Spinal cord (tissue), 10 donors: Measurements from ENCODE around the gene CDC42BPB. TPM values are rescaled to one million over a fixed set of nuclear protein-coding genes. Genes with fewer than 3 reads are reported as not detected.

ENCODE experiments used
- DNase-seq, 6 donors: peaks; one replicate each; pipeline versions ENCODE4 v3.0.0 to v3.0.0-alpha.2; 2013 to 2015; ENCODE audit warnings: low spot score in 6 of 6, low read depth in 4 of 6
- H3K27ac ChIP-seq: one replicate; pipeline ENCODE4 v1.5.1; 2013; ENCODE audit warnings: low read depth, low read length, control low read depth
- H3K27me3 ChIP-seq: one replicate; pipeline ENCODE4 v1.6.1; 2013; ENCODE audit warnings: low read length; ENCODE audit not compliant: control insufficient read depth, insufficient read depth
- H3K36me3 ChIP-seq: one replicate; pipeline ENCODE4 v1.6.1; 2013; ENCODE audit warnings: low read length; ENCODE audit not compliant: control insufficient read depth, insufficient read depth
- H3K4me1 ChIP-seq: one replicate; pipeline ENCODE4 v1.6.1; 2013; ENCODE audit warnings: low read length; ENCODE audit not compliant: control insufficient read depth, insufficient read depth
- H3K4me3 ChIP-seq: one replicate; pipeline ENCODE4 v1.5.1; 2013; ENCODE audit warnings: low read depth, low read length, control low read depth
- H3K9me3 ChIP-seq: one replicate; pipeline ENCODE4 v1.6.1; 2013; ENCODE audit warnings: low read length; ENCODE audit not compliant: control insufficient read depth, insufficient read depth
- WGBS: methylation state at CpG from one replicate; pipeline ENCODE4 v1.1.5; 2013; ENCODE audit warnings: missing lambda C conversion rate; ENCODE audit not compliant: insufficient coverage; 5-methylcytosine and 5-hydroxymethylcytosine counted together
- polyA plus RNA-seq, 2 donors: library from polyadenylated mRNA; unstranded; fragments of 120-200 nt; gene quantifications; one replicate each; pipeline ENCODE4 v1.2.1, GENCODE V29; 2013; ENCODE audit not compliant: insufficient read length in 2 of 2
- total RNA-seq, 2 donors: library from RNA; depleted of rRNA in 1 of 2; stranded (reverse); fragments of 120-200 nt in 1 of 2; fragments of >200 nt in 1 of 2; gene quantifications; one replicate each; pipeline versions ENCODE4 v1.2.3 to v1.2.4, GENCODE V29; 2013 to 2014
- donor health status: healthy.

CDC42BPB gene
- total and polyA plus RNA-seq, 4 donors, result 69.0 to 115 (median 96.3) TPM

DNA sequence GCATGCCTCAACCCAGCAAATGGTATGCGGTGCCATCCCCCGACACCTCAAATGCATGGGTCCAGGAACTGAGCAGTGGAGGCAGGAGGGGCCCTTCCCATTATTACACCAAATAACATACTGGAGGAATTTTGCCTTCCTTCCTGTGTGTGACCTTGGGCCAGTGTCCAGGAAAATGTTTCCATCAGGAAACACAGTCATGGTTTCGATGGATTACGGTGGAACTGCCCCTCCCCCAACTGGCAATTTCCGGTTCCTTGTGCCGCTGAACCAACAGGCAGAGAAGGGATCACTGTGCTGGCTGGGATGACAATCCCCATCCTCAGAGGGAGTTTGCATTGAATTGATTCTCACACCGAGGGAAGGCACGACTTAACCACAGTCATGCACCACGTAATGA lies 9.1 kb upstream of the CDC42BPB start:
- Histone ChIP-seq H3K9me3 (no peaks in the 10 kb centered on the region), H3K27me3 (no peaks in the 10 kb centered on the region), H3K27ac (no peak overlapping the region), H3K4me3 (no peak overlapping the region), H3K36me3 (peaks cover 2% of the 10 kb centered on the region), H3K4me1 (no peaks in the 10 kb centered on the region)
- WGBS, result 71% methylated on average over 6 of the region's 9 CpGs
- DNase-seq, result no peak

DNA sequence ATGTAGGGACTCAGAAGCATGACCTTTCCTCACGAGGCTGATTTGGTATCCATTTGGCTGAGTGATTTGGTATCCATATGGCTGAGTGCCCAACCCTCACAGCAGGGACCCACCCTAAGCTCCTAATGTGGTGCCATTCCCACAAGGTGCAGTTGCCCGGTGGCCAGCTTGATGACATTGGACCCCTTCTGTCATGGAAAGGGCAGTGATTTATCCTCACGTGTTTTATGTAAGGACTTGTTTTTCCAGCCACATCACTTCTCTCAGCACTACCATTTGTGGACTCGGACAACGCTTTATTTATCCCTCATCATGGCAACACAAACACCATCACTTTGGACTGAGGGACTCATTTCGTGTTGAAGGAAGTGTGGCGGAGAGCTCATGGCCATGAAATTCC lies 8.5 kb upstream of the CDC42BPB start:
- no peaks in the 10 kb centered on the region for H3K27me3 ChIP-seq
- no peak for DNase-seq
- 92% methylated on average over 2 of the region's 7 CpGs for WGBS
- no peak overlapping the region for H3K4me3 ChIP-seq
- peaks cover 2% of the 10 kb centered on the region for H3K36me3 ChIP-seq
- no peaks in the 10 kb centered on the region for H3K4me1 ChIP-seq
- no peaks in the 10 kb centered on the region for H3K9me3 ChIP-seq
- no peak overlapping the region for H3K27ac ChIP-seq

DNA sequence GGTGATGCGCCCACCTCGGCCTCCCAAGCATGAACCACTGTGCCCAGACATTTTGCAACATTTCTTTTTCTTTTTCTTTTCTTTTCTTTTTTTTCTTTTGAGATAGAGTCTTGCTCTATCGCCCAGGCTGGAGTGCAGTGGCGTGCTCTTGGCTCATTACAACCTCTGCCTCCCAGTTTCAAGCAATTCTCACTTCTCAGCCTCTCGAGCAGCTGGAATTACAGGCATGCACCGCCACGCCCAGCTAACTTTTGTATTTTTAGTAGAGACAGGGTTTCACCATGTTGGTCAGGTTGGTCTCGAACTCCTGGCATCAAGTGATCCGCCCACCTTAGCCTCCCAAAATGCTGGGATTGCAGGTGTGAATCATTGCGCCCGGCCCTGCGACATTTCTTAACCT lies 7.6 kb upstream of the CDC42BPB start:
- no peaks in the 10 kb centered on the region for H3K27me3 ChIP-seq
- no peak overlapping the region for H3K4me3 ChIP-seq
- H3K27ac ChIP-seq, result no peak overlapping the region
- peaks cover 2% of the 10 kb centered on the region for H3K36me3 ChIP-seq
- H3K4me1 ChIP-seq, result no peaks in the 10 kb centered on the region
- WGBS, result 100% methylated on average over 4 of the region's 12 CpGs
- no peaks in the 10 kb centered on the region for H3K9me3 ChIP-seq
- DNase-seq, result no peak

DNA sequence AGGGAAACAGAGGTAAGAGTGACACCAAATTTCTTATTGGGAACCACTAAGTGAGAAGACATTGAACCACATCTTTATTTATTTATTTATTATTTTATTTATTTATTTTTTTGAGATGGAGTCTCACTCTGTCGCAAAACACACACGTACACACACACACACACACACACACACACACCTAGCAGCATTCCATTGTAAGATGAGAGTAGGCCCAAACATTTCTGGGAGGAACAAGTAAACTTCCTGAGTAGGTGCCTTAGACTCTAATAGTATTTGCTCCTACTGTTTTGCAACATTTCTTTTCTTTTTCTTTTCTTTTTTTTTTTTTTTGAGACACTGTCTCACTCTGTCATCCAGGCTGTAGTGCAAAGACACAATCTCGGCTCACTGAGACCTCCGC lies 7.1 kb upstream of the CDC42BPB start:
- peaks cover 5% of the 10 kb centered on the region for H3K4me1 ChIP-seq
- no peaks in the 10 kb centered on the region for H3K27me3 ChIP-seq
- no peak overlapping the region for H3K27ac ChIP-seq
- no peaks in the 10 kb centered on the region for H3K9me3 ChIP-seq
- H3K36me3 ChIP-seq, result peaks cover 2% of the 10 kb centered on the region
- DNase-seq, result no peak
- WGBS, result no CpG with 5 or more reads among the region's 4 CpGs
- H3K4me3 ChIP-seq, result no peak overlapping the region

DNA sequence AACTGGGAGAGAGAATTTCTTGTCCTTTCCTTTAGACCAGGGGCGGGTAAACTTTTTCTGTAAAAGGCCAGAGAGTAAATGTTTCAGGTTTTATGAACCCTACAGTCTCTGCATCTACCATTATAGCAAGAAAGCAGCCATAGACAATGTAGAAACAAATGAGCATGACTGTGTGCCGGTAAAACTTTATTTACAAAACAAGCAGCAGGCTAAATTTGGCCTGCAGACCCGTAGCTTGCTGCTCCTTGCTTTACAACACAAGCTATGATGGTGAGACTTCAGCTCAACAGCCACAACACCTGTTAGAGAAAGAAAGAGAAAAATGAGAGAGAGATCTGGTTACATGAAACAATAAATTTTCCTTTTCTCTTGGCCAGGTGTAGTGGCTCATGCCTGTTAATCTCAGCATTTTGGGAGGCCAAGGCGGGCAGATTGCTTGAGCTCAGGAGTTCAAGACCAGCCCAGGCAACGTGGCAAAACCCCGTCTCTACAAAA lies 4.2 kb upstream of the CDC42BPB start:
- DNase-seq, result no peak
- Histone ChIP-seq H3K9me3 (no peaks in the 10 kb centered on the region), H3K4me1 (peaks cover 21% of the 10 kb centered on the region), H3K36me3 (no peaks in the 10 kb centered on the region), H3K4me3 (no peak overlapping the region), H3K27ac (no peak overlapping the region), H3K27me3 (no peaks in the 10 kb centered on the region)
- WGBS, result 98% methylated on average over 3 of the region's 6 CpGs

DNA sequence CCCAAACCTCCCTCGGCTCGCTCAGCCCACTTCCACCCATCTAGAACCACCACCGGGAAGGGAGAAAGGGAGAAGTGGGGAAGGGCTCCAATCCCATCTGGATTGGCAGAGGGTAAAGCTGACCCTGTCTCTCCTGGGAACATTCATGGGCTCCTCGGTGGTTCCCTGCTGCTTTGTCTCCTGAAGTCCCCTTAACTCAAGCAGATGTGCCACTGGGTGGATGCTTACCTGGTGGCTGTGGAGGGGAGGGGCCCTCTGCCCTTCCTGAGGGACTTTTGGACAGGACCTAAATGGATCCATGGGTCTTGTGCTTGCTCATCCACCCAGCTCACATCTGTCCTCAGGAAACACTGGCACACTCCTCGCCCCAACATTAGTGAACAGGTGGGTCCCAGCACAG lies 2.2 kb upstream of the CDC42BPB start:
- WGBS, result 80% methylated on average over 2 of the region's 5 CpGs
- no peak for DNase-seq
- H3K36me3 ChIP-seq, result no peaks in the 10 kb centered on the region
- H3K27ac ChIP-seq, result no peak overlapping the region
- H3K27me3 ChIP-seq, result no peaks in the 10 kb centered on the region
- H3K4me1 ChIP-seq, result peaks cover 29% of the 10 kb centered on the region
- no peaks in the 10 kb centered on the region for H3K9me3 ChIP-seq
- H3K4me3 ChIP-seq, result no peak overlapping the region

DNA sequence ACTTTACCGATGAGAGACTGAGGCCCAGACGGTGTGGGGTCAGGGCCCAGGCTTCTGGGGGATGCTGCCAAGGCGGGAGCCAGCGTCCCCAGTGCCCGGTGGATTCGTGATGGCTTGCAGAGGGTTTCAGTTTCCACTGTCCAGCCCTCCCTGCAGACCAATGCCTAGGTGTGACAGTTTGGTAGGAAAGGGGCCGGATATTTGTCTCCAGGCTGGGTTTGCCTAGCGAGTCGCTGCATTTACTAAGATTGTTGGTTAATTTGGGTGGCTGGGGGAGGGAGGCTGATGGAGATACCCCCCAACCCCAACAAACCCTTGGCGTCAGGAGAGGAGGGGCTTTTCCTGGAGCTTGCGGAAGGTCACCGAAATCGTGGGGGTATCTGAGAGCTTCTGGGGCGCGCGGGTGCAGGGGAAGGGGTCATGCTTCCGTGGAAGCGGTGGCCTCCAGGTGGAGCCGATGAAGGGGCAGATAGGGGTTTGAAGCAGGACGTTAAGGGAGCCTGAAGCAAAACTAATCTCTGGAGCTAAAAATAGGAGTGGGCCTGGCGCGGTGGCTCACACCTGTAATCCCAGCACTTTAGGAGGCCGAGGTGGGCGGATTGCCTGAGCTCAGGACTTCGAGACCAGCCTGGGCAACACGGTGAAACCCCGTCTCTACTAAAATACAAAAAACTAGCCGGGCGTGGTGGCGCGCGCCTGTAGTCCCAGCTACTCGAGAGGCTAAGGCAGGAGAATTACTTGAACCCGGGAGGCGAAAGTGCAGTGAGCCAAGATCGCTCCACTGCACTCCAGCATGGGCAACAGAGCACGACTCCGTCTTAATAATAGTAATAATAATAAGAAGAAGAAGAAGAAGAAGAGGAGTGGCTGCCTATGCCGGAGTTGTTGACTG lies 1.1 kb upstream of the CDC42BPB start:
- Histone ChIP-seq H3K27me3 (no peaks in the 10 kb centered on the region), H3K9me3 (no peaks in the 10 kb centered on the region), H3K36me3 (no peaks in the 10 kb centered on the region), H3K27ac (peak overlapping the region; percentile 67), H3K4me1 (peaks cover 29% of the 10 kb centered on the region), H3K4me3 (peak overlapping the region; percentile 74)
- no peak for DNase-seq
- WGBS, result 36% methylated on average over 29 of the region's 39 CpGs

DNA sequence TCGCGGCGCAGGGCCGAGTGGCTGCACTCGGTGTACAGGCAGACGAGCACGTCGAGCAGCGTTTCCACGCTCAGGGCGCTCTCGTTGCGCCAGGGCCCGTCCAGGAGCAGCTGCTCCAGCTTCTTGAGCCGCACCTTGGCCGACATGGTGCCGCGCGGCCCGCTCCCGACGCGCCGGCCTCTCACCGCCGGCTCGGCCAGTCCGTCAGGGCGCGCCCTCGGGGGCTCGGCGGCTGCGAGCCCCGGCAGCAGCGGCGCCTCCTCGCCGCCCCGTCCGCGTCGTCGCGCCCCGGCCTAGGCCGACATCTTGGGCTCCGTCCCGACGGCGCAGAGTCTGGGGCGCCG lies 349 bp downstream of the CDC42BPB start:
- no peaks in the 10 kb centered on the region for H3K9me3 ChIP-seq
- no peaks in the 10 kb centered on the region for H3K27me3 ChIP-seq
- DNase-seq, result peak in 2 of 6 donors; percentile 15 to 51
- peak overlapping the region; percentile 73 for H3K27ac ChIP-seq
- peaks cover 2% of the 10 kb centered on the region for H3K36me3 ChIP-seq
- under 1% methylated on average over 53 of the region's 53 CpGs for WGBS
- peaks cover 29% of the 10 kb centered on the region for H3K4me1 ChIP-seq
- peak overlapping the region; percentile 68 for H3K4me3 ChIP-seq

DNA sequence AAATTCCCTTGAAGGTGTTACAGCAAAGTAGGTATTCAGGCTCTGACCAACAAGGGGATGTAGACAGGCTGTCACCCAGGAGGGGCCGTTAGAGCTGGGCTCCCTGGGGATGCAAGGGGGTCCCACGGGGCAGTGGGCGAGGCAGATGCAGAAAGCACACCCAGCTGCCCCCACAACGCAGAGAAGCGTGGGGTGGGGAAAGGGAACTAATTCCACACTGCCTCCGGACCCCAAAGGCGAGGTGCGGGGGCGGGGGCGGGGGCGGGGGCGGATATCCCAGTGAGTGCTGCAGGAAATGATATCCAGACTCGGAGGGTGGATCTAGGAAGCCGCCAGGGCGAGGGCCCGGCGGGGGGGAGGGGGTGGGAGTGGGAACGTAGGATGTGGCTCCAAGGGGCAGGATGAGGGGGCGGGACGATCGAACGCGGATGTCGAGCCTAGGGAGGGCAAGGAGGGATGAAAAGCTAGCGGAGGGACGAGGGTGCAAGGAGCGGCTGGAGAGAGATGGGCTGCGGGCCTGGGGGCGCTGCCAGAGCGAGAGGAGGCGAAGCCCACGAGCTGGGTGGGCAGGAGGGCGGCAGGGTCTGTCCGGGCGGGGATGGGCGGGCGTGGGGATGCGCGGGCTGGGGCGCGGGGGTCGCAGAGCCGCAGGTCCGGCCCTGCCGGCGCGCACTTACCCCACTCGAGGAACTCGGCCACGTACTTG lies 874 bp downstream of the CDC42BPB start:
- Histone ChIP-seq H3K36me3 (peaks cover 2% of the 10 kb centered on the region), H3K27me3 (no peaks in the 10 kb centered on the region), H3K4me1 (peaks cover 29% of the 10 kb centered on the region), H3K4me3 (peak overlapping the region; percentile 68), H3K27ac (peak overlapping the region; percentile 73), H3K9me3 (no peaks in the 10 kb centered on the region)
- DNase-seq, result peak in 2 of 6 donors; percentile 49 to 70
- under 1% methylated on average over 32 of the region's 50 CpGs for WGBS
